CD14-positive monocyte (primary cell): ENCODE measurements around the gene EMD. TPM values are rescaled to one million over a fixed set of nuclear protein-coding genes. Genes with fewer than 3 reads are reported as not detected.

Source experiments
- DNase-seq, 3 donors: peaks; one replicate each; pipeline ENCODE4 v3.0.0-alpha.2; 2011 to 2022
- H2AFZ ChIP-seq: 2 replicates; pipeline ENCODE4 v1.6.0; 2012; ENCODE audit warnings: mild to moderate bottlenecking, low read depth, low read length, inconsistent platforms; ENCODE audit not compliant: insufficient read depth, poor library complexity, severe bottlenecking
- H3K27ac ChIP-seq, 2 donors: 1 replicate in 1 of 2; 2 replicates in 1 of 2; pipeline ENCODE4 v1.5.1; 2012 to 2013; ENCODE audit warnings: low read length in 2 of 2, control low read depth in 1 of 2, inconsistent platforms in 1 of 2, low read depth in 1 of 2, mild to moderate bottlenecking in 1 of 2
- H3K27me3 ChIP-seq, 2 donors: one replicate each; pipeline versions ENCODE4 v1.6.0 to v1.6.1; 2011 to 2013; ENCODE audit warnings: low read length in 2 of 2; ENCODE audit not compliant: control insufficient read depth in 2 of 2, insufficient read depth in 2 of 2
- H3K36me3 ChIP-seq, 2 donors: replicated peaks in 1 of 2; 1 replicate in 1 of 2; 2 replicates in 1 of 2; pipeline versions ENCODE4 v1.5.1 to v1.6.1; 2012 to 2013; ENCODE audit warnings: low read length in 2 of 2, control low read depth in 1 of 2, inconsistent platforms in 1 of 2, mild to moderate bottlenecking in 1 of 2; ENCODE audit not compliant: insufficient read depth in 2 of 2, control insufficient read depth in 1 of 2
- H3K4me1 ChIP-seq, 2 donors: 1 replicate in 1 of 2; 2 replicates in 1 of 2; pipeline versions ENCODE4 v1.5.1 to v1.6.1; 2012 to 2013; ENCODE audit warnings: low read length in 2 of 2, control low read depth in 1 of 2, inconsistent platforms in 1 of 2, mild to moderate bottlenecking in 1 of 2, moderate library complexity in 1 of 2; ENCODE audit not compliant: insufficient read depth in 2 of 2, control insufficient read depth in 1 of 2
- H3K4me2 ChIP-seq: replicated peaks from 2 replicates; pipeline ENCODE3; 2012; ENCODE audit warnings: low read length, moderate library complexity, mild to moderate bottlenecking; ENCODE audit not compliant: poor library complexity, severe bottlenecking; ENCODE audit errors: extremely low read depth
- H3K4me3 ChIP-seq, 3 experiments: fragments of 200-600 bp in 1 of 3; sonication (generic) in 1 of 3; replicated peaks in 1 of 3; 1 replicate in 2 of 3; 2 replicates in 1 of 3; pipeline ENCODE4 v1.5.1; 2011 to 2013; ENCODE audit warnings: low read length in 3 of 3, mild to moderate bottlenecking in 3 of 3, control low read depth in 2 of 3, low read depth in 2 of 3, inconsistent platforms in 1 of 3, moderate library complexity in 1 of 3
- H3K79me2 ChIP-seq: 2 replicates; pipeline ENCODE4 v1.6.0; 2012; ENCODE audit warnings: mild to moderate bottlenecking, control low read depth, inconsistent platforms, low read length, moderate library complexity; ENCODE audit not compliant: insufficient read depth
- H3K9ac ChIP-seq: 2 replicates; pipeline ENCODE4 v1.6.0; 2017; ENCODE audit warnings: low read length, mild to moderate bottlenecking; ENCODE audit not compliant: insufficient read depth, poor library complexity, severe bottlenecking
- H3K9me3 ChIP-seq, 2 donors: replicated peaks in 1 of 2; 1 replicate in 1 of 2; 2 replicates in 1 of 2; pipeline versions ENCODE4 v1.5.1 to v1.6.1; 2012 to 2013; ENCODE audit warnings: low read length in 2 of 2, control low read depth in 1 of 2; ENCODE audit not compliant: control insufficient read depth in 1 of 2, insufficient read depth in 1 of 2
- H4K20me1 ChIP-seq: 2 replicates; pipeline ENCODE4 v1.6.0; 2012; ENCODE audit warnings: mild to moderate bottlenecking, low read length, control low read depth, moderate library complexity; ENCODE audit not compliant: insufficient read depth
- H3K27ac Mint-ChIP-seq, 7 donors: one replicate each; pipeline ENCODE4 v1.8.0; 2020; ENCODE audit warnings: mild to moderate bottlenecking in 7 of 7, mixed read lengths in 7 of 7, moderate library complexity in 6 of 7, inconsistent platforms in 2 of 7
- H3K27me3 Mint-ChIP-seq, 3 donors: one replicate each; pipeline ENCODE4 v1.8.0; 2021 to 2022; ENCODE audit warnings: low read depth in 3 of 3, mild to moderate bottlenecking in 3 of 3, mixed read lengths in 3 of 3, moderate library complexity in 3 of 3, inconsistent platforms in 1 of 3
- H3K36me3 Mint-ChIP-seq, 2 donors: one replicate each; pipeline ENCODE4 v1.8.0; 2020; ENCODE audit warnings: mixed read lengths in 2 of 2, inconsistent platforms in 1 of 2, mild to moderate bottlenecking in 1 of 2
- H3K4me1 Mint-ChIP-seq: one replicate; pipeline ENCODE4 v1.8.0; 2020; ENCODE audit warnings: mild to moderate bottlenecking, mixed read lengths
- H3K4me3 Mint-ChIP-seq, 2 donors: one replicate each; pipeline ENCODE4 v1.8.0; 2020; ENCODE audit warnings: mild to moderate bottlenecking in 2 of 2, mixed read lengths in 2 of 2, moderate library complexity in 1 of 2
- H3K9me3 Mint-ChIP-seq, 7 donors: one replicate each; pipeline ENCODE4 v1.8.0; 2020 to 2022; ENCODE audit warnings: mixed read lengths in 7 of 7, mild to moderate bottlenecking in 6 of 7, moderate library complexity in 6 of 7, inconsistent platforms in 2 of 7
- WGBS: methylation state at CpG from one replicate; pipeline ENCODE4 v1.1.5; 2013; ENCODE audit warnings: missing lambda C conversion rate; ENCODE audit not compliant: insufficient coverage; 5-methylcytosine and 5-hydroxymethylcytosine counted together
- intact Hi-C, 2 donors: fragments of 100-400 bp; cut with micrococcal nuclease; formaldehyde crosslinking; loops; one replicate each; pipeline versions ENCODE4 v1.15.0 to v1.15.1; 2023
- polyA plus RNA-seq, 3 donors: library from polyadenylated mRNA; depleted of rRNA in 1 of 3; unstranded in 2 of 3; stranded (reverse) in 1 of 3; fragments of 300-500 nt in 2 of 3; fragments of >200 nt in 1 of 3; fragmentation: Illumina TruSeq in 2 of 3; gene quantifications; 1 replicate in 2 of 3; 2 replicates in 1 of 3; pipeline ENCODE4 v1.2.3, GENCODE V29; 2012 to 2021
- TF ChIP-seq, protein P1 (sequence below): fragments of 200-600 bp; IDR thresholded peaks from one replicate; pipeline ENCODE4 v1.8.0; 2022; ENCODE audit warnings: antibody characterized with exemption, mild to moderate bottlenecking

Gene EMD
- polyA plus RNA-seq, 3 donors: 14.0 to 126 (median 17.6) TPM

DNA sequence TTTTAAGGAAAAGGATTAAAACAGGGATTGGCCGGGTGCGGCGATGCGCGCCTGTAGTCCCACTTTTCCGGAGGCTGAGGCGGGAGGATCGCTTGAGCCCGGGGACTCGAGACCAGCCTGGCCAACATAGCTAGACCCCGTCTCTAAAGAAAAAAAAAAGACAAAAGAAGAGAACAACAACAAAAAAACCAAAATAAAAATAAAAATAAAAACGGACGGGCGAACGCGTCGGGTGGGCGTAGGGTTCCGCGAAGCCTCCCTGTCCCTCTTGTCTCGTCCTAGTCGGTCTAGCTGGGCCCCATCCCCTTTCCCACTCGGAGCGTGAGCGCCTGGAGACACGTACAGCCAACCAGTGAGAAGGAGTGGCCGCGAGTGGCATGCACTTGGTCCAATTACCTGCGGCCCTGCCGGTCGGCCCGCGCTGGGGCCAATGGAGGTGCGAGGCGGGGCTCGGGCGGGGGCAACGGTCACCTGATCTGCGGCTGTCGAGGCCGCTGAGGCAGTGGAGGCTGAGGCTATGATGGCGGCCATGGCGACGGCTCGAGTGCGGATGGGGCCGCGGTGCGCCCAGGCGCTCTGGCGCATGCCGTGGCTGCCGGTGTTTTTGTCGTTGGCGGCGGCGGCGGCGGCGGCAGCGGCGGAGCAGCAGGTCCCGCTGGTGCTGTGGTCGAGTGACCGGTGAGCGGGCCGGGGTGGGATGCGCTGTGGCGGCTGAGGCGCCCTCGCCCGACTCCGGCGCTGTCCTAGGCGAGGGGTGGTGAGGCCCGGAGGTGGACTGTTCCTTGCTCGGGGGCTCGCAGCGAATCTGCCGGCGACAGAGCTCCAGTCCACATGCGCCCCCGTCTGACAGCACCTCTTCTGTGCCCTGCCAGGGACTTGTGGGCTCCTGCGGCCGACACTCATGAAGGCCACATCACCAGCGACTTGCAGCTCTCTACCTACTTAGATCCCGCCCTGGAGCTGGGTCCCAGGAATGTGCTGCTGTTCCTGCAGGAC lies 49.4 kb downstream of the EMD start, which contains the start of gene ATP6AP1:
Gene ATP6AP1, plus strand, starts transcription at position 502 of the 996 bp plus-strand sequence. Its CDS starts 16 bp downstream, at position 518.
- Histone ChIP-seq H3K27ac (peak within 1 kb of the TSS; percentile 78 to 92), H3K27me3 (no peaks in the 10 kb centered on the region)

DNA sequence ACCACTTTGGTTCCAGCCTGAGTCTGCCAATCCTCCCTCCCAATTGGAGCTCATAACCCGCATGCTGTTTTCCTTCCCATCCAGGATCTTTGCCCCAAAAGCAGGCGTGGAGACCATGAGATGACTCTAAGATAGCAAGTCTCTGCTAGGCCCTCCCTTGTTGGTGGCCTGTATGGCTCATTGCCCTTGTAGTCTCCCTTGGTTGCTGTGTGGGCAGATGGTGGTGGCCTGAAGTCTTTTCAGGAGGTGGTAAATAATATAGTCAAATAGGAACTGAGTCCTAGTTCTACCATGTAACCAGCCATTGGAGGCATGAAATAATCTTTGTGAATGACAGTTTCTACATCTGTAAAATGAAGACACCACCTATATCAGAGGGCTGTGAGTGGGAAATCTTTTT lies 50.6 kb downstream of the EMD start:
- Mint-ChIP-seq H3K9me3 (peaks cover 0 to 20% (median 5%) of the 10 kb centered on the region in 7 donors), H3K4me3 (peak overlapping the region; percentile 81 to 84), H3K36me3 (peaks cover 22 to 27% of the 10 kb centered on the region in 2 donors), H3K27me3 (peaks cover 0 to 7% (median 2%) of the 10 kb centered on the region in 3 donors), H3K4me1 (peaks cover 42% of the 10 kb centered on the region), H3K27ac (peak overlapping the region; percentile 90 to 99 (median 95))
- Histone ChIP-seq H3K4me2 (peak overlapping the region; percentile 82), H3K36me3 (peaks cover 25 to 27% of the 10 kb centered on the region in 2 donors), H3K9ac (no peak overlapping the region), H3K27me3 (no peaks in the 10 kb centered on the region), H3K4me1 (peaks cover 47 to 56% of the 10 kb centered on the region in 2 donors), H3K9me3 (no peaks in the 10 kb centered on the region), H3K79me2 (peaks cover 43% of the 10 kb centered on the region), H4K20me1 (no peaks in the 10 kb centered on the region), H3K27ac (peak overlapping the region; percentile 78 to 92), H2AFZ (no peak overlapping the region), H3K4me3 (peak overlapping the region in 2 of 3 experiments; percentile 78 to 87)
- no peak for DNase-seq
- TF ChIP-seq, protein P1, sequence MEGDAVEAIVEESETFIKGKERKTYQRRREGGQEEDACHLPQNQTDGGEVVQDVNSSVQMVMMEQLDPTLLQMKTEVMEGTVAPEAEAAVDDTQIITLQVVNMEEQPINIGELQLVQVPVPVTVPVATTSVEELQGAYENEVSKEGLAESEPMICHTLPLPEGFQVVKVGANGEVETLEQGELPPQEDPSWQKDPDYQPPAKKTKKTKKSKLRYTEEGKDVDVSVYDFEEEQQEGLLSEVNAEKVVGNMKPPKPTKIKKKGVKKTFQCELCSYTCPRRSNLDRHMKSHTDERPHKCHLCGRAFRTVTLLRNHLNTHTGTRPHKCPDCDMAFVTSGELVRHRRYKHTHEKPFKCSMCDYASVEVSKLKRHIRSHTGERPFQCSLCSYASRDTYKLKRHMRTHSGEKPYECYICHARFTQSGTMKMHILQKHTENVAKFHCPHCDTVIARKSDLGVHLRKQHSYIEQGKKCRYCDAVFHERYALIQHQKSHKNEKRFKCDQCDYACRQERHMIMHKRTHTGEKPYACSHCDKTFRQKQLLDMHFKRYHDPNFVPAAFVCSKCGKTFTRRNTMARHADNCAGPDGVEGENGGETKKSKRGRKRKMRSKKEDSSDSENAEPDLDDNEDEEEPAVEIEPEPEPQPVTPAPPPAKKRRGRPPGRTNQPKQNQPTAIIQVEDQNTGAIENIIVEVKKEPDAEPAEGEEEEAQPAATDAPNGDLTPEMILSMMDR: no peak
- intact Hi-C loops: no loop called here
- 60% methylated on average over 1 of the region's 2 CpGs for WGBS

More for the DNA sequence above, 49.4 kb downstream of the EMD start, which contains the start of gene ATP6AP1:
- peaks cover 12 to 15% of the 10 kb centered on the region in 2 donors for H3K36me3 Mint-ChIP-seq
- Histone ChIP-seq H3K79me2 (peaks cover 43% of the 10 kb centered on the region), H3K4me3 (peak within 1 kb of the TSS; percentile 78 to 87 (median 79)), H2AFZ (peak within 1 kb of the TSS; percentile 39), H3K4me2 (peak within 1 kb of the TSS; percentile 82), H3K9ac (peak within 1 kb of the TSS; percentile 76), H3K9me3 (no peaks in the 10 kb centered on the region), H3K4me1 (peaks cover 50 to 67% of the 10 kb centered on the region in 2 donors), H4K20me1 (no peaks in the 10 kb centered on the region), H3K36me3 (peaks cover 13 to 14% of the 10 kb centered on the region in 2 donors)
- peaks cover 51% of the 10 kb centered on the region for H3K4me1 Mint-ChIP-seq
- peak within 1 kb of the TSS; percentile 81 to 84 for H3K4me3 Mint-ChIP-seq
- peaks cover 0 to 21% (median 5%) of the 10 kb centered on the region in 7 donors for H3K9me3 Mint-ChIP-seq
- WGBS: 8% methylated on average over 60 of the region's 87 CpGs
- DNase-seq: peak; percentile 87 to 92 (median 89)
- TF ChIP-seq, protein P1: no peak
- intact Hi-C loops: no loop called here
- peak within 1 kb of the TSS; percentile 90 to 99 (median 95) for H3K27ac Mint-ChIP-seq
- H3K27me3 Mint-ChIP-seq: peaks cover 0 to 2% (median 0%) of the 10 kb centered on the region in 3 donors
